Measurements from ENCODE around the gene DDX59. TPM values are rescaled to one million over a fixed set of nuclear protein-coding genes. Genes with fewer than 3 reads are reported as not detected.

Gene DDX59
- total and polyA plus RNA-seq, 10 of the 15 experiments (the other 5 are each of a cell fraction or from before 2014, with no cell fraction given): 17.3 to 42.1 (median 23.6) TPM

DNA sequence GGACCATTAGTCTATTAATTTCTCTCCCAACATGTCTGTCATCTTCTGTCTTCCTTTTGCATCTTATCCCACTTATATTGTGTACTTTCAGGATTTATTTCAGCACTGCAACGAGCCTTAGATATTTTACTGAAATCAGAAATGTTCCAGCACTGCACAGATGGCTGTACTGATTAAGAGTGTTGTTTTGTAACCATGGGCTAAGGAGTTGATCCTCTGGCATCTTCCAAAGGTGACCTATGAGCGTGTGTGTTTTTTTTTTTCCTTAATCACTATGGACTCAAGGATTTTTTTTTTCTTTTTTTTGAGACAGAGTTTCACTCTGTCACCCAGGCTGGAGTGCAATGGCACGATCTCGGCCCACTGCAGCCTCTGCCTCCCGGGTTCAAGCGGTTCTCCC lies 7.1 kb upstream of the DDX59 start:
- no peak overlapping the region for H2AFZ ChIP-seq (ENCODE audit: control insufficient read depth, low read depth, low read length)
- H3K79me2 ChIP-seq (ENCODE audit: control insufficient read depth, insufficient read depth, low read length): no peaks in the 10 kb centered on the region
- no peak overlapping the region for H3K4me3 ChIP-seq
- POLR2A ChIA-PET: no interaction called here
- no peak overlapping the region for H3K9ac ChIP-seq (ENCODE audit: control insufficient read depth, insufficient read depth, low read length)
- no peak overlapping the region for H3K4me2 ChIP-seq (ENCODE audit: control insufficient read depth, insufficient read depth)
- ATAC-seq (no peak), DNase-seq (ENCODE audit: low read depth, low spot score) (no peak), FAIRE-seq (no peak)
- no peaks in the 10 kb centered on the region for H3K27me3 ChIP-seq (replicated peaks in 1 of 2; ENCODE audit: control insufficient read depth in 2 of 2, insufficient read depth in 2 of 2, low read length in 1 of 2)
- RAD21 ChIA-PET (ENCODE audit: unreplicated experiment): interaction anchor here (0.8 to 1.8 kb wide), 2 partner anchors 54 to 214 kb away, joined by 3 to 4 read pairs; no protein-coding TSS in a partner anchor
- 80% methylated on average over 6 of the region's 6 CpGs for WGBS (ENCODE audit: insufficient coverage, insufficient replicate concordance, low lambda C conversion rate, missing lambda C conversion rate)
- in situ Hi-C loops (cut with MboI) (no loop called here), intact Hi-C loops (cut with micrococcal nuclease; ENCODE audit: unreplicated experiment) (no loop called here)
- no peaks in the 10 kb centered on the region for H3K4me1 ChIP-seq (ENCODE audit: control insufficient read depth, insufficient read depth, low read length)
- no peak for TF ChIP-seq YY1 (IDR thresholded peaks at IDR 0.05; ENCODE audit: low read depth, low read length)
- TF ChIP-seq KLF5 (IDR thresholded peaks at IDR 0.05; ENCODE audit: partially characterized antibody): no peak
- no peak for TF ChIP-seq NKRF (conservative IDR thresholded peaks at IDR 0.05)
- TF ChIP-seq PRDM15 (CRISPR knock-in tag; IDR thresholded peaks at IDR 0.05): no peak
- TF ChIP-seq ASH2L (IDR thresholded peaks at IDR 0.05; ENCODE audit: borderline replicate concordance, low read depth): no peak
- no peak for TF ChIP-seq CBFB (IDR thresholded peaks at IDR 0.05; ENCODE audit: low read depth)
- no peak for TF ChIP-seq ZSCAN29 (IDR thresholded peaks at IDR 0.05)
- no peak for TF ChIP-seq FOXK2 (IDR thresholded peaks at IDR 0.05)
- TF ChIP-seq SP1 (IDR thresholded peaks at IDR 0.05; ENCODE audit: low read depth, low read length): no peak
- no peak for TF ChIP-seq SPI1 (IDR thresholded peaks at IDR 0.05; ENCODE audit: borderline replicate concordance, insufficient read depth, low read depth, low read length)
- no peak for TF ChIP-seq MEF2B (IDR thresholded peaks at IDR 0.05; ENCODE audit: partially characterized antibody, poor library complexity, severe bottlenecking)
- no peak for TF ChIP-seq SMAD5 (IDR thresholded peaks at IDR 0.05; ENCODE audit: low read depth)
- TF ChIP-seq TBL1XR1 (IDR thresholded peaks at IDR 0.05; ENCODE audit: low read depth, low read length): no peak
- no peaks in the 10 kb centered on the region for H4K20me1 ChIP-seq (ENCODE audit: control insufficient read depth, insufficient read depth)
- SMC1A ChIA-PET (ENCODE audit: uncharacterized antibody, unreplicated experiment): interaction anchor here (1.3 kb wide), 1 partner anchor 55 kb away, joined by 3 read pairs; no protein-coding TSS in a partner anchor
- BruUV-seq (replicated peaks): no TSS peak
- H3K36me3 ChIP-seq (ENCODE audit: control insufficient read depth in 2 of 2, insufficient read depth in 2 of 2, low read length in 1 of 2): no peaks in the 10 kb centered on the region
- CTCF ChIA-PET: interaction anchor here (0.6 to 1.0 kb wide), 2 partner anchors 8 to 55 kb away, joined by 3 to 4 read pairs; no protein-coding TSS in a partner anchor
- no peaks in the 10 kb centered on the region for H3K9me3 ChIP-seq (replicated peaks; ENCODE audit: control insufficient read depth, insufficient read depth, low read length)
- no peak overlapping the region for H3K27ac ChIP-seq (ENCODE audit: control insufficient read depth, insufficient read depth)

Data from GM12878 (cell line).